Measurements from ENCODE around the gene SMAD7. TPM values are rescaled to one million over a fixed set of nuclear protein-coding genes. Genes with fewer than 3 reads are reported as not detected.

Gene SMAD7
- polyA plus RNA-seq, 3 donors: 61.8 to 68.2 (median 65.4) TPM

DNA sequence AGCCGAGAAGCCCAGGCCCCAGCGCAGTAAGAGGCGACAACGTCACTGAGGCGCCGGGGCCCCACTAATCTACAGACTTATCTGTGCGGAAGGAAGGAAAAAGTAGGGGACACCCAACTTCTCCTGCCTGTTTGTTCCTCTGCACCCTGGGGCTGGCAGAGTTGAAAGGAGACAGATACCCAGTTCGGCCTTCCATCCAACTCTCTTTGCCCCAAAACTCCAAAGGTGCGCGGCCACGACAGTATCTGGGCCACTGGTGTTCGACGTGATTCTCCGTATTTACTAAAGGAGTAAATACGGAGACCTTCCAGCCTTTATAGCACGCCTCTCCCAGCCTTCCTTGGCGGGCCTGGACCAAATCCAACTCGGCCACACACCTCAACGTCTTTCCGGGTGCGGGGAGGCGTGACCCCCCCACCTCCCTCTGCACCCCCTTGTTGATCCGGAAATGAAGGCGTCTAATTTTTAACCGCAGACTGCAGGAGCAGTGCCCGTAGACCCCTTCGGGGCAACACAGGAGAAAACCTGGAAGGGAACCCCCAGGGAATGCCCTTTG lies 1.6 kb downstream of the SMAD7 start:
- no peak for DNase-seq

DNA sequence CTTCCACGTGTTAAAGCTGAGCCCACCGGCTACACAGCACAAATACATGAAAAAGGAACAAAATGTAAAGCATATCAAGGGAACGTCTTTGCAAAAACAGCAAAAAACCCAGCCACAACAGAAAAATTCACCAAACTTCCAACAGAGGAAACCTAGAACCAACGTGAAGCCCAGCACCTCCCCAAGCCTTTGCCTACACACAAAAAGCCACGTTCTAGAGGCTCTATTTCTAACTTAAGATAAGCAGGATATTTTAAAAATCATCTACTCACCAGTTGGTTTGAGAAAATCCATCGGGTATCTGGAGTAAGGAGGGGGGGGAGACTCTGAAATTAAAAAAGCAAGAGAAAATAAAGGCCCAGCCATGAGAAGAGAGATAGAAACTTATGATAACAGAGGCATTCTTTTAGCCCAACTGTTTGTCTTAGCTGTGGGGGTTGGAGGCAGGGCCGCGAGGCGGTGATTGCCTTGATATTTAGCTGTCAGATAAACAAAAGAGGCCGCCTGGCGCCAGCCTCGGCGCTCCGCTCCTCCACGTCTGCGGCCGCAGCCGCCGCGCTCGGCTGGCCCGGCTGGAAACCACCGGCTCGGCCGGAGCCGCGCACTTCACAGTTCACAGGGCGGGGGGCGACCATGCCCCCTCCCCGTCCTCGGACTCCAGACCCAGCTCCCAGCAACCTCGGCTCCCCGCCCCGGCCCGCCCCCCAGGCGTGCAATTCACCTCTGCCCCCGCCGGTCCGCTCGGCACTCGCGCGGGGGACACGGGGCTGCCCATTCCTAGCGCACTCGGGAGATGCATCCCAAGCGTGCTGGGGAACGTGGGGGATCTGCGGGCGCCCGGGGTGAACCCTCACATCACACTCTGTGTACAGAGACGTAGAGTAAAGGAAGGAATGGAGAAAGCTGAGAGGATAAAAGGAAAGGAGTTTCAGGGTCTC lies 2.4 kb downstream of the SMAD7 start:
- DNase-seq: no peak

DNA sequence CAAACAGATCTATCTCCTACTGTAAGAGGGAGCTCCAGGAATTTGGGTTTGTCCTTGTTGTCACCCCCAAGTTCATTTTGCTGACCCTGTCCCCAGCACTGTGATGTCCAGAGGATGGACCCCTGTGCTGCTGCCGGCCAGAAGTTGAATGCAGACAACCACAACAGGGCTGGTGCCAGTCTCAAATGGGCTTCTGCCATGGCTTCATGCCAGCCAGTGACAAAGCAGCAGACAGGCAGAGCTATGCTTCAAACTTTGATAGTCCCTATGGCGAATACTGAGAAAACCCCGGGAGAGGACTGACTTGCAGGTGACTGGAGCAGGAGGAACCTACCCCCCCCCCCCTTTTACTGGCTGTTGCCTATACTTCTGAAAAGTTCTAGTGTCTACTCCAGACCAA lies 3.2 kb downstream of the SMAD7 start:
- DNase-seq: no peak

DNA sequence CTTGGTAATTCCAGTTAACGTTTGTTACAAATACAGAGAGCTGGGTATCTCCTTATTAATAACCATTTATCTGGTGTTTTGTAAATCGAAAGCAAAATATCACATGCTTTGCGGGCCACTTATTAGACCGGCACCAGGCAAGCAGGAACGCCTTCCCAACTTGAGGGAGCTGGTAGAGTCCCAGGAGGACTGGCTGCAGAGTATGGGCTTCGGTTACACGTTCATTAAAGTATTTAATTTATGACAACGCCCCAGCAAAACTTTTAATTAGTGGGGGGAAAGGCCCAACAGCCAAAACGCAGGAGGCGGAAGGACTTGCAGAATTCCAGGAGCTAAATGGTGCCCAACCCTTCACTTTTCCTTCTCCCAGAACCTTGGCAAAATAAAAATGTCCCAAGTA lies 3.7 kb downstream of the SMAD7 start:
- no peak for DNase-seq

DNA sequence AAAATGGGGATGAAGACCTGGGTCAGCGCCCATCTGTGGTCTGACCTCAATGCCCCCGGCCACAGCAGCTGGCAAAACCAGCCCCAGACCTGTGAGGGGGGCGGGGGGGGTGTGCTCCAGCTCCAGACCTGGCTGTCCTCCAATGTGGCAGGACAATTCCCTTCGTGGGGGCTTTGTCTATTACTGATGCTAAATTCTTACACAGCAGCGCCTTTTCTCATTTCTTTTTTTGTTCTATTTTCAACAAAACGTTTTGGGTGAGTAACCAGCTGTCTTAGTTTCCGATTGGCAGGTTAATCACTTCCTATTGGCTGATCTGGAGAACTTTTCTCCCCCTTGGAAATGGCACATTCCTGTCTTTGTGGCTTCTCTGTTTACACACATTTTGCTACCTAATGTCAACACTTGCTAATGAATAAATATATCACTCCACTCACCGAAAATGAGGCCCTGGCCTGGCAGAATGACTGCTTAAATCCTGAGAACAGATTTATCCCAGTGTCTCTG lies 4.4 kb downstream of the SMAD7 start:
- no peak for DNase-seq

DNA sequence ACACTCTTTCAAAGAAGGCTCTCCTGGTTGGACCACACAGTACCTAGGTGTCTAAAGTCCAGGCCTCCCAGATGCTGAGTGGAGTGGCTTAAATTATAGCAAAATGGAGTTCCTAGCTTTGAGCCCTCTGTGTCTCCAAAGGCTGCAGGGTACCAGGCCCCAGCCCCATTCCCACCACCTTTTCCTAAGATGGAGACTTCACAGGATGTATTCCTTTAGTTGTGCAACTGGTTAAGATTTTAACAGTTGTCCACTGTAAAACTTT lies 4.9 kb downstream of the SMAD7 start:
- DNase-seq: no peak

DNA sequence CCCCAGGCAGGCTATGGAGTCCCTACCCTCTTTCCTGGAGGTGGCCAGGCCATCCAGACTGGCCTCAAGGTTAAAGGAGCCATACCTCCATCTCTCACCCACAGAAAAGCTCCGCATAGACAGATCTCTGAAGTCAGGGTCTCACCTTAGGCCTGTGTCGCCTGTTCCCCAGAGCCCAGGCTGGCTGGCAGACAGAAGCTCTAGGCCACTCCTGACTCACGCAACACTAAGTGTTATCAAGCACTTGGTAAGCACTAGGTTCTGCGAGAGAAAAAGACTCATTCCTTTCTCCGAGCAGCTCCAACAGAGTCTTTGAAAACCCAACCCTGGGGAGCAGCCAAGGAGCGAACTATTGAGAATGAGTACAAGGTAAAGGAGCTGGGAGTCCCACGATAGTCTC lies 6.1 kb downstream of the SMAD7 start:
- DNase-seq: no peak

DNA sequence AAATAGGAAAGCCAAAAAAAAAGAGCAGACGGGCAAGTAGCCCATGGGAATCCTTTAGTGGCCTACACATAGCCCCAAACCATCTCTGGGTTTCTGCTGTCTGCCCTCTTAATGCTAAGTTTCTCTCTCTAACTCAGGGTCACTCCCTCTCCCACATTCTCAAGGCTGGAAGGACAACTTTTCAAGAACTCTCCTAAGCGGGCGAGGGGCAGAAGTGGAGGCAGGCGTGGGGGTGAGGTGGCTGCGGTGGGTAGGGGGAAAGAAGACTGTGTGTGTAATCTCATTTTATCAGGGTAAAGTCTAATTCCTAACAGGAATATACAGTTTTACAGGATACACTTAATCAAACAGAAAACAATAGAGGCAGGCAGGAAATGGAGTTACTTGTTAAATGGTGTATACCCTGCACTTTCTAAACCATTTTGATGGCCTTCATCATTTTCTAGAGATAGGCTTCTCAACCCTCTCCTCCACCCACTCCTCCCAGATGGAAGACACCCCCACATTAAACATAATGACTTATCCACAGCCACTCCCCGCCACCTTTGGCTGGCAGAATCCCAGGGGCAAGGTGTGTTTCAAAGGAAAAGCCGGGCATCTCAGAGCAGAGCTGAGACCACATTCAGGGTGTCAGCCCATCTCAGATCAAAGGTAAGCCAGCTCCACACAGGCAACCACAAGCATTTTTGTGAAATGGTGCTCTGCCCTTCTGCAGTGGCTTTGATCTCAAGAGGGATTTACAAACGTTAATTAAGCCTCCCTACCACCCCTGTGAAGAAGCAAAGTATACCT lies 6.8 kb downstream of the SMAD7 start:
- DNase-seq: no peak

DNA sequence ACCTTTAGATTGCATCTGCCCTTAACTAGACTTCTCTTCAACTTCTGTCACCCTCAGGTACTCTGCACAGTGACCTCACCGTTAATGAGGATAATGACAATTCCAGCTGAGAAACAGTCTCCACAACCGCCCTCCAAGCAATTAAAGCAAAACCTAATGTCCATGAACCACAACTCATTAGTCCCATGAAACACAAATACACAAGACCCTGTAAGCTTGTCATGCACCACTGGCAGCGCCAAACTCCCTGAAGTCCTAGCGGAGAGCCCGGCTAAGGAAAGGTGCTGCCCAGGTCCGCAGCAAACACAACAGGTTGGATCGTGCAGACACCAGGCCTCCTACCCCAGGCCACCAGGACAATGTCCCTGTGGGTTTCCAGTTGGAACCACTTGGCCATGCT lies 7.4 kb downstream of the SMAD7 start:
- no peak for DNase-seq

DNA sequence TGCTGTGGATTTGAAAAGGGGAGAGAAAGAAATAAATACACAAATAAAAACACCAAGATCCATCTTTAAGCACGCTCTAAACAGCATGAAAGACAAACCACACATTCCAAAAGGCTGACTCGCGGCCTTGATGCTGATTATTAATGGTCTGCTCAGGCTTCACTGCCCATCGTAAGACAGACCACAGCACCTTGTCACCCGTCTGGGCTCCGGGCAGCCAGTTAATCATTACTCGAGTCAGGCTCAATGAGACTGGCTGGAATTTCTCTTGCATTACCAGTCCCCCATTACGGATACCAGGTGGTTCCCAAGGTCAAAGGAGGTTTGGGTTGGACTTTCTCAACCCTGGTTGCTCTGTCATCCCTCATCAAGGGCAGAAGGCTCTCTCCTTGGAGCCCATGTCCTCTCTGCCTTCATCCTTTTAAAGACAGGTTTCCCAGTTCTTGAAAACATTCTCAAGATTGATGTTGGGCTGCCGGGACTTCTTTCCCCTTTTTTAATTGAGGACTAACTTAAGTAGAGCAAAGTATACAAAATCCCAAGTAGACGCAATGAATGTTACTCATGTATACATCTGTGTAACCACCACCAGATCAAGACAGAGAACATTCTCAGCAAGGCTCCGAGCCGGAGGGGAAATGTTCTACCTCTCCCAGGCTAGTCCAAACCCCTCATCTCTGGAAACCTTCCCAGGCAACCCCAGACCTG lies 8.1 kb downstream of the SMAD7 start:
- DNase-seq: peak; percentile 92

DNA sequence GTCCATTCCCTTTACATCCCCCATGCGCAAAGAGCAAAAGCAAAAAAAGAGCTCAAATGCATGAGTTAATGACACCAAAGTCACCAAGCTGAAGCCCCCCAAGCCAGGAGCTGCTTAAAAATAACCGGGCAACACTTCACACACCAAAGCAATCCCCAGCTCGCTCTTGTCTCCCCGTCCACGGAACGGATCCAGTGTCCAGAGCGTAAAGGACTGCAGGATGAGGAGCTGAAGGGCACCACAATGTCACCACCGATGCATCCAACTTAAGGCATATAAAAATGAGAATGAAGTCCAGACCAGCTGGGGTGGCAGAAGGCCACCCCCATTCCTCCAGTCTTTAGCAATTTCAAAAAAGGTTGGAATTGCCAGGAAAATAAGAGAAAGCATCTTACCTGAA lies 8.7 kb downstream of the SMAD7 start:
- DNase-seq: no peak

DNA sequence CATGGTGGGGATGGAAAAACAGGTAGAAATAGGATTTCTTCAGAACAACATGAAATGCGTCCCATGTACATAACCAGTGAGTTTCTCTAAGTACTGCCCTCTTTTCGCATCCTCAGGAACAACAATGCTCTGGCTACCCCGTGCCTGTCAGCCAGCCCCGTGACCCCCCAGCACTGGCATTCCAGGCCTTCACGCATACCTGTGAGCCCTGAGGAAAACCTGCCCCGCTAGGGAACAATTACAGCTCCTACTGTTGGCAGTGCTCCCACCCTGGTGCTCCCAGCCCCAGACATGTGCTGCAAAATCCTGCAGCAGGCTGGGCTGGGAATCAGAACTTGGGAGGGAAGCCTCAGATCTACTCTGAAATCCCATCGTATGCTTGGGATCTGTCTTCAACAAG lies 9.1 kb downstream of the SMAD7 start:
- no peak for DNase-seq

DNA sequence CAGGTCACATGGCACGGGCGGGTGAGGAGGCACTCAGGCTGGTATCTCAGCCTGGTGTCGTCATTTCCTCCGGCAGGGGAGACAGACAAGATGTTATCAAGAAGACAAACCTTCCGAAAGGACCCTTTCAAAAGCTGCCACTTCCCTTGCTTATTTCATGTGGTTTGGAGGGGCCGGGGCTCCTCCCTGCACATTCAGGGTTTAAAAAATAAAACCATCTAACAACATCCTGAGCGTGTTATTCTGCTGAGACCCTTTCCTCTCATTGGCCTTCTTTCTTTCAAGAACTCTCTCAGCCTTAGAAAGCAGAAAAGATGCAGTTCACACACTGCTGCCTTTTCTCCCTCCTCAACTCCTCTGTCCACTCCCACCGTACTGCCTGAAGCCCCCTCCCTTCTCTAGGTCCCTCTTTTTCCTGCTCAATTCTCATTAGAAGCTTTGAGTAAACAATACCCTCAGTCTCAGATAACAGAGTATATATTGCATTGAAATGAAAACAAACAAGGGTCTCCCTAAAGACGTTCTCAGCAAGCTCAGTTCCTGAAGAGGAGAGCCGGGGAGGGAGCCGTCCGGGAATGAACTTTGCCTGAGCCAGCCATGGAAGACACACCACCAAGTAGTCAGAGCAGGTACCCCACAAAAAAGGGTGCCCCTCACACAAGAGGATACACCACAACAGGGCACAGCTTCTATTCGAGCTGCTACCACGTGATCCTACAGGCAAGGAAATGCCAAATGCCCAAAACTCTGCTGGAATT lies 9.7 kb downstream of the SMAD7 start:
- DNase-seq: no peak

DNA sequence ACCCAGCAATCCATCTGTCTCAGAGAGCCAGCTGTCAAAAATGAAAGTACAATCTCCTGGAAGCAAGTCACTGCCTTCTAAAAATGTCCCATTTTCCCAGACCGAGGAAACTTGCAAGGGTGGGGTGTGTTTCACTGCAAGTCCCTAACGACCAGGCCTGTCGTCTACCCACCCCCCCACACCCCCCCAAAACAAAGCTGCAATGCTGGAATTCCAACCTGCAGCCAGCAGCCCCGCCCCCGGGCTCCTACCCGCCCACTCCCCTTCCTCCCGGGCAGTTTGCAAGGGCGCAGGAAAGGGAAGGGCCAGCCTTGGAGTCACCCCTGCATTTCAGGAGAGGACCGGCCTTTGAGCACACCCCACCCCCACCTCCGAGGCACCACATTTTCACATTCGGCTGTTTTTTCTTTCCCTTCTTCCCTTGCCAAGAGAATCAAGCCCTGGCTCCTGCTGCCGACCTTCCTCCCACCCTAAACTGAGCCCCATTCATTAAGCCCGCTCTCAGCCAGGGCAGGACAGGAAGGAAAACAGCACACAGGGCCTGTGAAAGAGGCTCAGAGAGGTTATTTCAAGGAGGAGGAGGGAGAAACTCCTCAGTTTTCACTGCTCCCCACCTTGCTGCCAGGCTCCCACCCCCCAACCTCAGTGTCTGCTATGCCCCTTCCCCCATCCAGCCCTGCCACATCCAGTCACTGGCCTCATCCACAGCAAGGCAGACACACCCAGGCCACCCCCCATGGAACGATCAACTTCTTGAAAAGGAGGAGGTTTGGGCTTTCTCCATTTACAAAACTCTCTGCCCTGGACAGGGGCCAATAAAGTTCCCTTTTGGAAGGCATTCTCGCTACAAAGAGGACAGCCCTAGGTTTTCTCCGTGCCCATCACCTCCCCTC lies 11.3 kb downstream of the SMAD7 start:
- DNase-seq: no peak

DNA sequence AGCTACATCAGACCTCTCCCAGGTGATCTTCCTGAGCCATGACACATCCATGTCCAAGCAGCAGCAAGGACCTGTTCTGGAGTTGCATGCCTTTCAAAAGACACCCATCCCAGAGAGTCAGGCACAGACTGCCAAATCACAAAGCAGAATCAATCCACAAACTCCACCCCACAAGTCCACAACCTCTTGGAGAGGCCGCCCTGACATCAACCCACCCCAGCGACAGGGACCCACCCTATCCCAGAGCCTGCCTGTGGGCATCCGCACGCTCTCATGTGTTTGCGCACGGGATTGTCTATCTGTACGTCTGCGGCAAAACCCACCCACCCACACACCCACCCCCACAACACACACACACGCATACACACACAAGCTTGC lies 11.9 kb downstream of the SMAD7 start:
- no peak for DNase-seq

DNA sequence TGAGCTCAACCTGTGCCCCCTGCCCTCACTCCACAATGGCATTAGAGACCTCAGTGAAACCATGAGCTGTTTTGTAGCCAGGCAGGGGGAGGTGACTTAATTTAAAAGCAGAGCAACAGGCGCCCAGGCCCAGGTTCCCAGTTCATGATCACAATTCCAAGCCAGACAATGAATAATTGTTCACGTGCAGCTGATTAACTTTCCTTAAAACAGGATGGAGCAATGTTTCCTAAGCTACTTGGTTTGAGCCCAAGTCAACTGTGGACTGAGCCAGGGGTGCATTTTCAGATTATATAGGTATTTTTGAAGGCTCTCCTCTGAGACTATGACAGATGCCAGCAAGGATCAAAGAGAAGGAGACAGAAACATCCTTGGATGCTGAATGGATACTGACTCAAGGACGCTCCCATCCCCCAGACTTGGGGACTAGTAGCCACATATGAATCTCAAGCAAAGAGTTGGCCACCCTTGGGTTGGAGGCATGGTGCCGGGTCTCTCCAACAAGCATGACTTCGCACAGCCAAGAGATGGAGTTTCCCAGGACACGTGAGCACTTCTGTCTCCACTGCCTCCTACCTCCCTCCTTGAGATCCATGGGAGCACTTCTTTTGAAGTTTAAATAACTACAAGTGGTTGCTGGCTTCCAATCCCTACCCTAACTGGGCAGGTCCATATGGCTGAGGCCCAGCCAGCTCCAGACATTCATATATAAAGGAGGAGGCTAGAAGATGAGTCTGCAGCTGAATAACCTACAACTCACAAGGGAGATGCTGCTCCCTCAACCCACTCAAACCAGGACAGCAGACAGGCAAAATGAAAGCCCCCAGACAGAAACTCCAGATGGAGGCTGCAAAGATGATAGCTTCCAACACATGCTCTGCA lies 12.7 kb downstream of the SMAD7 start:
- no peak for DNase-seq

DNA sequence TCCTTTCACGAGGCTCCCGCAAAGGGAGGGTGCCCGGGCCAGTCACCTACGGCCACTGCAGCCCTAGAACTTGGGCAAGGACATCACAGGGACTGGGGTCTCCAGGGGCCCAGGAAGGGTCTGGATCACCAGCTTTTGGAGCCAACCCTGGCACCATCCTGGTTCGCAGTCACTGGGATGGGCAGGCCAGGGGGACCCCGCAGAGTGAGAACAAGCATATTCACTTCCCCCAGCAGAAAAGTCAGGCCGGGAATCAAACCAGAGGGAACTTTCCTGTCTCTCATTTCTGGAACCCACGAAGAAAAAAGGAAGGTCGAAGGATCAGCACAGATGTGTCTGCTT lies 15.4 kb downstream of the SMAD7 start:
- DNase-seq: no peak

DNA sequence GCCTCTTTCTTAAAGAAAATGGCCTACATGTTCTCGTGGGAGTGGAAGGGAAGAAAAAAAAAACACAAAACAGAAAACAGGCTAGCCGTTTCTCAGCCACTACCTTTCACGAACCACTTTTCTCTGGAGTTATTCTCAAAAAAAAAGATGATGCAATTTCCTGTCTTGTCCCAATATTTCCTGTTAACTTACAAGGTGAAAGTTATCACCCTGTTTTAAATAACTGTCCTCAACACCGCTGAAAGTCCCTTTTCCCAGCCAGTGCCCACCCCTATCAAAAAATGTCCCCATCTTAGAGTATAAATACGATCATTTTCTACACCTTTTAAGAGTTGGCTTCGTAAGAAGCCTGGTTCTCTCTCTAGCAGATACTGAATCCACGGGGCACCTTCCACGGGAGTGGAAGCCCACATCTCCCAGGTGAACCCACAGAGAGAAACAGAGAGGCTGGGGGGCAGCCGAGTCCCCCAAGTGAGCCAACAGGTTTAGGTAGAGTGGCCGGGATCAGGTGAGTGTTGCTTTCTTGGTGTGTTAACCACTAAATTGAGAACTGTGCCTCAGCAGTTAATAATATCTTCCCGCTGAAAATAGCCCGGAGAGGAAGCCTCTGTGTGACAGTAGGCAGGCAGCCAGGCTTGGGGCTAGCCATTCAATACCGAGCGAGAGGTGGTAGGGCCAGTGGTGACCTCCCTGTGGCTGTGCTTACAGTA lies 15.9 kb downstream of the SMAD7 start:
- DNase-seq: no peak

DNA sequence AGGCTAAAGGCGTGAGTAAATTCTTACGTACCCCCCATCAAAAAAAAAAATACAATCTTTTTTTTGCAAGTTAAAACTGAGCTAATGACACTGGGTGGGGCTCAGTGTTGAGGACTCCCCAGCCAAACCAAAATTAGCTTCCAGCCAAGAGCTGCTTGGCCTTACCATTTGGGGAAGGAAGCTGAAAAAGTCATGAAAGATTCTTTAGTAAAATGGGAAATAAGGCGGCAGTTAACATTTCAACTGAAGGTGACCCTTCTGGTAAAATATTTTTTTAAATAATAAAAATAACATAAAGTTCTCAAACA lies 16.4 kb downstream of the SMAD7 start:
- no peak for DNase-seq

Data from renal pelvis (tissue), 4 donors.